NAMALWA (cell line): ENCODE measurements around the gene CCBE1.
"Not testable (repeated sequence)": the region's sequence is repeated elsewhere in the genome, so short reads cannot be mapped to it uniquely, and the experiment has no call there.

Experiments used
- DNase-seq: peaks from one replicate; pipeline ENCODE4 v3.0.0-alpha.2; 2015; ENCODE audit warnings: low spot score

Gene CCBE1

GRCh38 chr18:59681521-59682004, 15.7 kb downstream of the CCBE1 start:
- no peak for DNase-seq

GRCh38 chr18:59681051-59681450, 16.2 kb downstream of the CCBE1 start:
- DNase-seq, result no peak

GRCh38 chr18:59675346-59675745, 21.9 kb downstream of the CCBE1 start:
- DNase-seq, result no peak

GRCh38 chr18:59674903-59675270, 22.3 kb downstream of the CCBE1 start:
- no peak for DNase-seq

- no peak for DNase-seq
Measured at GRCh38 chr18:59674186-59674902, 22.9 kb downstream of the CCBE1 start.

GRCh38 chr18:59672235-59672711, 24.9 kb downstream of the CCBE1 start:
- no peak for DNase-seq

GRCh38 chr18:59671551-59671950, 25.7 kb downstream of the CCBE1 start:
- DNase-seq, result no peak

- no peak for DNase-seq
Measured at GRCh38 chr18:59669872-59670657, 27.2 kb downstream of the CCBE1 start.

GRCh38 chr18:59667488-59667887, 29.7 kb downstream of the CCBE1 start:
- DNase-seq, result no peak

- not testable (repeated sequence) for DNase-seq
Measured at GRCh38 chr18:59666007-59666402, 31.2 kb downstream of the CCBE1 start.

GRCh38 chr18:59665057-59666006, 31.9 kb downstream of the CCBE1 start:
- DNase-seq, result no peak

GRCh38 chr18:59664329-59664728, 32.9 kb downstream of the CCBE1 start:
- DNase-seq, result no peak

GRCh38 chr18:59663096-59663495, 34.1 kb downstream of the CCBE1 start:
- no peak for DNase-seq

- no peak for DNase-seq
Measured at GRCh38 chr18:59661891-59662701, 35.1 kb downstream of the CCBE1 start.

GRCh38 chr18:59660786-59661743, 36.2 kb downstream of the CCBE1 start:
- DNase-seq, result no peak

- no peak for DNase-seq
Measured at GRCh38 chr18:59660366-59660765, 36.9 kb downstream of the CCBE1 start.

- DNase-seq, result no peak
Measured at GRCh38 chr18:59659508-59660170, 37.6 kb downstream of the CCBE1 start.

GRCh38 chr18:59658941-59659340, 38.3 kb downstream of the CCBE1 start:
- DNase-seq, result no peak

- DNase-seq, result no peak
Measured at GRCh38 chr18:59657012-59657411, 40.2 kb downstream of the CCBE1 start.
